Naive thymus-derived CD8-positive, alpha-beta T cell (primary cell): ENCODE data around the gene NSUN4. TPM values are rescaled to one million over a fixed set of nuclear protein-coding genes. Genes with fewer than 3 reads are reported as not detected.
"Not testable (repeated sequence)": the region's sequence is repeated elsewhere in the genome, so short reads cannot be mapped to it uniquely, and the experiment has no call there.

Experiments used
- ATAC-seq, 2 donors: fragments of 150-1000 bp; cut with Tn5 transposase in 1 of 2; sonication (Bioruptor Pico), chemical (Tn5 transposase) in 1 of 2; 1 replicate in 1 of 2; 2 replicates in 1 of 2; pipeline ENCODE4 v1.10.0; 2021; ENCODE audit warnings: mild to moderate bottlenecking in 2 of 2, moderate library complexity in 2 of 2
- POLR2A ChIA-PET: fragments of 350-600 bp; sonication (Branson Sonifier 250); formaldehyde crosslinking; loops from one replicate; lab custom pipeline; 2021; ENCODE audit warnings: antibody characterized with exemption; lab: Charles Lee
- DNase-seq, 10 donors: peaks; one replicate each; pipeline versions ENCODE4 v3.0.0 to v3.0.0-alpha.2; 2020 to 2022
- H3K27ac Mint-ChIP-seq, 10 donors: one replicate each; pipeline ENCODE4 v1.8.0; 2020 to 2022; ENCODE audit warnings: mild to moderate bottlenecking in 10 of 10, mixed read lengths in 10 of 10, moderate library complexity in 4 of 10, inconsistent platforms in 1 of 10
- H3K27me3 Mint-ChIP-seq, 5 donors: one replicate each; pipeline ENCODE4 v1.8.0; 2021 to 2022; ENCODE audit warnings: mixed read lengths in 5 of 5
- H3K36me3 Mint-ChIP-seq, 3 donors: one replicate each; pipeline ENCODE4 v1.8.0; 2020 to 2022; ENCODE audit warnings: mixed read lengths in 3 of 3, mild to moderate bottlenecking in 2 of 3, inconsistent platforms in 1 of 3
- H3K4me1 Mint-ChIP-seq, 4 donors: one replicate each; pipeline ENCODE4 v1.8.0; 2021 to 2022; ENCODE audit warnings: mixed read lengths in 4 of 4
- H3K4me3 Mint-ChIP-seq, 10 donors: one replicate each; pipeline ENCODE4 v1.8.0; 2020 to 2022; ENCODE audit warnings: mild to moderate bottlenecking in 10 of 10, mixed read lengths in 10 of 10, moderate library complexity in 6 of 10, inconsistent platforms in 1 of 10
- H3K9me3 Mint-ChIP-seq, 9 donors: one replicate each; pipeline ENCODE4 v1.8.0; 2020 to 2022; ENCODE audit warnings: mixed read lengths in 9 of 9, mild to moderate bottlenecking in 3 of 9, inconsistent platforms in 1 of 9, moderate library complexity in 1 of 9
- polyA plus RNA-seq, 3 donors: library from polyadenylated mRNA; unstranded; fragments of 300-500 nt; fragmentation: Illumina TruSeq; gene quantifications; one replicate each; pipeline ENCODE4 v1.2.3, GENCODE V29; 2021
- total RNA-seq, 8 experiments: library from RNA in 2 of 8; stranded (reverse) in 2 of 8; gene quantifications; one replicate each; pipeline ENCODE4 v1.2.3 and lab custom pipeline; 2021 to 2026

NSUN4 gene
- total and polyA plus RNA-seq, 5 experiments from 2014 or later = 10.3 to 29.7 (median 14.0) TPM

- H3K27me3 Mint-ChIP-seq = no peaks in the 10 kb centered on the region
- ATAC-seq = no peak
- peak overlapping the region in 6 of 10 donors; percentile 47 to 73 (median 59) for H3K27ac Mint-ChIP-seq
- POLR2A ChIA-PET = interaction anchor here (0.6 kb wide), 1 partner anchor 840 kb away, joined by 3 read pairs; no protein-coding TSS in a partner anchor
- H3K4me1 Mint-ChIP-seq = peaks cover 35 to 62% (median 53%) of the 10 kb centered on the region in 4 donors
- peaks cover 0 to 2% (median 0%) of the 10 kb centered on the region in 9 donors for H3K9me3 Mint-ChIP-seq
- peaks cover 0 to 60% (median 3%) of the 10 kb centered on the region in 3 donors for H3K36me3 Mint-ChIP-seq
- no peak overlapping the region for H3K4me3 Mint-ChIP-seq
- no peak for DNase-seq
Observed at GRCh38 chr1:46345281-46345680, 4.7 kb downstream of the NSUN4 start.

DNA sequence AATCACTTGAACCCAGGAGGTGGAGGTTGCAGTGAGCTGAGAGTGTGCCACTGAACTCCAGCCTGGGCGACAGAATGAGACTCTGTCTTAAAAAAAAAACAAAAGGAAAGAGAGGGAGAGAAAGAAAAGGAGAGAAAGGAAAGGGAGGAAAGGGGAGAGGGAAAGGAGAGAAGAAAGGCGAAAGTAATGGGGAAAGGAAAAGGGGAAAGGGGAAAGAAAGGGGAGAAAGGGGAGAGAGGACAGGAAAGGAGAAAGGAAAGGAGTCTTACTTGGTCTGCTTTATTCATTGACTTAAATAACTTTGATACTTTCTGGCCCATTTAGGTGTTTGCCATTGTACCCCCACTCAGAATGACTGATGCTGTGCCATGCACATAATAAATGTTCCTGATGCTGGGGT is 11.8 kb downstream of the NSUN4 start:
- ATAC-seq (no peak), DNase-seq (no peak)
- no peaks in the 10 kb centered on the region for H3K27me3 Mint-ChIP-seq
- H3K4me3 Mint-ChIP-seq = no peak overlapping the region
- no peaks in the 10 kb centered on the region for H3K9me3 Mint-ChIP-seq
- peaks cover 0 to 84% (median 10%) of the 10 kb centered on the region in 3 donors for H3K36me3 Mint-ChIP-seq
- H3K27ac Mint-ChIP-seq = peak overlapping the region in 3 of 10 donors; percentile 12 to 37 (median 27)
- POLR2A ChIA-PET = no interaction called here
- H3K4me1 Mint-ChIP-seq = peaks cover 7 to 13% (median 11%) of the 10 kb centered on the region in 4 donors

- H3K4me3 Mint-ChIP-seq, DNase-seq, H3K27me3 Mint-ChIP-seq, H3K4me1 Mint-ChIP-seq, POLR2A ChIA-PET, ATAC-seq, H3K9me3 Mint-ChIP-seq, H3K27ac Mint-ChIP-seq: not testable (repeated sequence)
- H3K36me3 Mint-ChIP-seq = peaks cover 0 to 78% (median 17%) of the 10 kb centered on the region in 3 donors
Observed at GRCh38 chr1:46355920-46356319, 15.3 kb downstream of the NSUN4 start.

GRCh38 chr1:46362158-46362557 is 21.6 kb downstream of the NSUN4 start:
- Mint-ChIP-seq H3K27me3 (no peaks in the 10 kb centered on the region), H3K36me3 (peaks cover 4 to 76% (median 17%) of the 10 kb centered on the region in 3 donors), H3K4me3 (no peak overlapping the region), H3K27ac (no peak overlapping the region), H3K9me3 (no peaks in the 10 kb centered on the region), H3K4me1 (no peaks in the 10 kb centered on the region)
- POLR2A ChIA-PET = no interaction called here
- DNase-seq = no peak
- ATAC-seq = no peak

DNA sequence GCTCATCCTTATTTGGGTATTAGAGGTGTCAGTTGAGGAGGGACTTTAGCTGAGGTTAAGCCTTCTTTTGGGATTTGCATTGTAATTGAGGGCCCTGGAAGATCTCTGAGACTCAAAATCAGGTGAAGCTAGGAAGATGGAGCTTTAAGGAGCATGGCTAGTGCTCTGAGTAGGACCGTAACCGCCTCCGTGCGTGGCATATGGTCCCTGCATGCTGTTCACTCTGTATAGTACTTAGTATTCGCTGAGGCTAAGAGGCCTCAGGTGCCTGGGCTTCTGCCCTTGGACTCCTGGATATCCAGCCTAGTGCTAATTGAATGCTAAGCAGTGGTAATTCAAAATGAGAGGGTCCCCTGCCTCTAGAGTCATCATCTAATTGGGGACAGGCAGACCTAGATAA is 22.5 kb downstream of the NSUN4 start:
- H3K4me3 Mint-ChIP-seq = no peak overlapping the region
- no peaks in the 10 kb centered on the region for H3K9me3 Mint-ChIP-seq
- ATAC-seq = no peak
- H3K27ac Mint-ChIP-seq = peak overlapping the region in 1 of 10 donors; percentile 73
- no peaks in the 10 kb centered on the region for H3K27me3 Mint-ChIP-seq
- no peaks in the 10 kb centered on the region for H3K4me1 Mint-ChIP-seq
- POLR2A ChIA-PET = no interaction called here
- DNase-seq = no peak
- H3K36me3 Mint-ChIP-seq = peaks cover 4 to 79% (median 17%) of the 10 kb centered on the region in 3 donors

DNA sequence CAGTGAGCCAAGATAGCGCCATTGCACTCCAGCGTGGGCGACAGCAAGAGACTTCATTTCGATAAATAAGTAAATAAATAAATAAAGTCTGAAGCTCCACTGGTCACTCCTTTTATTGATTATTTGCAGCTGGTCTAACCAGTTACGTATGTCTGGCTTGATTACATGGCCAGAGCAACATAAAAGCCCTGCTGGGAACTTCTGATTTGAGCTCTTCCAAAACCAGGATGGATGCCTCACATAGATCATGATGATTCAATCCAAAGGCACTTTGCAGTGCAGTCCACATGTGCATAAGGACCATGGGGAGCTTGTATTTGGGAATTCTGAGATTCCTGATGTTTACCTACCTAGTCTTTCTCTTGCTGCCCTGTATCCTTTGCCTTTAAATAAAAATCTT is 24.0 kb downstream of the NSUN4 start:
- H3K27me3 Mint-ChIP-seq = no peaks in the 10 kb centered on the region
- H3K27ac Mint-ChIP-seq = peak overlapping the region in 2 of 10 donors; percentile 11 to 53
- ATAC-seq (no peak), DNase-seq (no peak)
- H3K4me3 Mint-ChIP-seq = no peak overlapping the region
- POLR2A ChIA-PET = no interaction called here
- no peaks in the 10 kb centered on the region for H3K4me1 Mint-ChIP-seq
- H3K36me3 Mint-ChIP-seq = peaks cover 4 to 75% (median 15%) of the 10 kb centered on the region in 3 donors
- H3K9me3 Mint-ChIP-seq = no peaks in the 10 kb centered on the region

- H3K4me1 Mint-ChIP-seq, H3K9me3 Mint-ChIP-seq, H3K27me3 Mint-ChIP-seq, H3K4me3 Mint-ChIP-seq, DNase-seq, ATAC-seq, H3K27ac Mint-ChIP-seq: not testable (repeated sequence)
- peaks cover 4 to 71% (median 11%) of the 10 kb centered on the region in 3 donors for H3K36me3 Mint-ChIP-seq
- POLR2A ChIA-PET = interaction anchor here (0.7 kb wide), 1 partner anchor 347 kb away, joined by 4 read pairs; no protein-coding TSS in a partner anchor
Observed at GRCh38 chr1:46365796-46366195, 25.2 kb downstream of the NSUN4 start.

GRCh38 chr1:46367072-46367471 is 26.5 kb downstream of the NSUN4 start:
- ATAC-seq (no peak), DNase-seq (no peak)
- peaks cover 0 to 6% (median 1%) of the 10 kb centered on the region in 4 donors for H3K4me1 Mint-ChIP-seq
- POLR2A ChIA-PET = no interaction called here
- peak overlapping the region in 2 of 10 donors; percentile 10 to 53 for H3K27ac Mint-ChIP-seq
- no peaks in the 10 kb centered on the region for H3K9me3 Mint-ChIP-seq
- no peak overlapping the region for H3K4me3 Mint-ChIP-seq
- H3K36me3 Mint-ChIP-seq = peaks cover 4 to 64% (median 7%) of the 10 kb centered on the region in 3 donors
- H3K27me3 Mint-ChIP-seq = no peaks in the 10 kb centered on the region

DNA sequence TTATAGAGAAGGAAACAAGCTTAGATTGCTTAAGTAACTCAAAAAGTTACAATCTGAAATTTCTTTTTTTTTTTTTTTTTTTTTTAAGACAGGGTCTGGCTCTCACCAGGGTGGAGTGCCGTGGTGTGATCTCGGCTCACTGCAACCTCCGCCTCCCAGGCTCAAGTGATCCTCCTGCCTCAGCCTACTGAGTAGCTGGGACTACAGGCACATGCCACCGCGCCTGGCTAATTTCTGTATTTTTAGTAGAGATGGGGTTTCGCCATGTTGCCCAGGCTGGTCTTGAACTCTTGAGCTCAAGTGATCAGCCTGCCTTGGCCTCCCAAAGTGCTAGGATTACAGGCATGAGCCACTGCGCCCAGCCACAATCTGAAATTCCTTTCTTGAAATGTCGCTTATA is 27.1 kb downstream of the NSUN4 start:
- H3K27ac Mint-ChIP-seq = peak overlapping the region in 1 of 10 donors; percentile 29

DNA sequence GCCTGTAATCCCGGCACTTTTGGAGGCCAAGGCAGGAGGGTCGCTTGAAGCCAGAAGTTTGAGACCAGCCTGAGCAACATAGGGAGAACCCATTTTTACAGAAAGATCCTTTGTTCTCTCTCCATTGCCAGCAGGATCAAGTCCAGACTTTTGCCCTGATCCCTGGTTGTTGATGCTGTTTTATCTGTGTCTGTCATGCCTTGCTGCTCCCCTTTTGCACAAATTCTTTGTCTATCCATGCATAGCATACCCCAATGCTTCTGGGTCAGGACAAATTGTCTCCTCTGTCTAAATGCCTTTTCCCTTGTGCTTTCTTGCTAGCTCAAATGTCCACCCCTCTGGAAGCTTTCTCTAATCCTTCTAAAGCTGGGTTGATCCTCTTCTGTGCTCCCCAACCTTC is 28.2 kb downstream of the NSUN4 start:
- POLR2A ChIA-PET = no interaction called here

More for the DNA sequence above, 27.1 kb downstream of the NSUN4 start:
- ATAC-seq, H3K4me1 Mint-ChIP-seq, DNase-seq, H3K4me3 Mint-ChIP-seq, H3K27me3 Mint-ChIP-seq, POLR2A ChIA-PET, H3K9me3 Mint-ChIP-seq: not testable (repeated sequence)
- peaks cover 7 to 64% (median 8%) of the 10 kb centered on the region in 3 donors for H3K36me3 Mint-ChIP-seq

GRCh38 chr1:46369542-46370213 is 29.1 kb downstream of the NSUN4 start:
- DNase-seq (no peak), ATAC-seq (no peak)
- no peaks in the 10 kb centered on the region for H3K27me3 Mint-ChIP-seq
- peaks cover 4 to 48% (median 7%) of the 10 kb centered on the region in 3 donors for H3K36me3 Mint-ChIP-seq
- peaks cover 0 to 15% (median 1%) of the 10 kb centered on the region in 4 donors for H3K4me1 Mint-ChIP-seq
- peak overlapping the region in 5 of 10 donors; percentile 1 to 53 (median 23) for H3K27ac Mint-ChIP-seq
- POLR2A ChIA-PET = no interaction called here
- H3K4me3 Mint-ChIP-seq = no peak overlapping the region
- H3K9me3 Mint-ChIP-seq = no peaks in the 10 kb centered on the region

More for the DNA sequence above, 28.2 kb downstream of the NSUN4 start:
- DNase-seq (no peak), ATAC-seq (no peak)
- Mint-ChIP-seq H3K36me3 (peaks cover 4 to 57% (median 7%) of the 10 kb centered on the region in 3 donors), H3K9me3 (no peaks in the 10 kb centered on the region), H3K4me3 (no peak overlapping the region), H3K27me3 (no peaks in the 10 kb centered on the region), H3K4me1 (peaks cover 0 to 15% (median 1%) of the 10 kb centered on the region in 4 donors), H3K27ac (peak overlapping the region in 1 of 10 donors; percentile 7)

DNA sequence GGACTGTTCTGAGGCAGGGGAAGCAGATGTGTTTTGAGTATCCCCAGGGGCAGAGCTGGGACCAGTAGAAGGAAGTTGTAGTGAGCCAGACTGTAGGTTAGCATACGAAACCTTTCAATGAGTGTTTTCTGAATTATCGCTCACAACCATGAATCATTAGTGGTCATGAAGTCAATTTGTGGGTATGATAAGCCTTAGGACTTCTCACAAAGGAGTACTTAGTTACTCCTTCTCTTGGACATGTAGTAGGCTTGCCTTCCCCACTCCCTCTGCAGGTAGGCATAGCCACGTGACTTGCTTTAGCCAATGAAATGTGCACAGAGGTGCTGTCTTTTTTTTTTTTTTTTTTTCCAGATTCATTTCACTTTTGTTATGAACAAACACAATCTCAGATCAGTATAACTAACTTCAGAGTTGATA is 29.6 kb downstream of the NSUN4 start:
- DNase-seq (no peak), ATAC-seq (no peak)
- POLR2A ChIA-PET = no interaction called here
- Mint-ChIP-seq H3K27ac (peak overlapping the region in 2 of 10 donors; percentile 8 to 53), H3K4me1 (peaks cover 0 to 15% (median 1%) of the 10 kb centered on the region in 4 donors), H3K27me3 (no peaks in the 10 kb centered on the region), H3K9me3 (no peaks in the 10 kb centered on the region), H3K4me3 (no peak overlapping the region), H3K36me3 (peaks cover 4 to 42% (median 8%) of the 10 kb centered on the region in 3 donors)

- Mint-ChIP-seq H3K4me3 (no peak overlapping the region), H3K27ac (peak overlapping the region in 1 of 10 donors; percentile 76), H3K4me1 (peaks cover 0 to 15% (median 1%) of the 10 kb centered on the region in 4 donors), H3K9me3 (no peaks in the 10 kb centered on the region), H3K27me3 (no peaks in the 10 kb centered on the region), H3K36me3 (peaks cover 4 to 37% (median 8%) of the 10 kb centered on the region in 3 donors)
- ATAC-seq = no peak
- POLR2A ChIA-PET = no interaction called here
- DNase-seq = no peak
Observed at GRCh38 chr1:46372431-46372830, 31.8 kb downstream of the NSUN4 start.
